SK-N-SH (cell line): Measurements from ENCODE around the gene SNAP91. TPM values are rescaled to one million over a fixed set of nuclear protein-coding genes. Genes with fewer than 3 reads are reported as not detected.
"Not testable (repeated sequence)": the region's sequence is repeated elsewhere in the genome, so short reads cannot be mapped to it uniquely, and the experiment has no call there.

ENCODE experiments used
- CTCF ChIA-PET: fragments of 300-600, 350-600 bp; formaldehyde crosslinking; extraction: SDS; loops from one replicate; lab custom pipeline; 2021; lab: Yijun Ruan, JAX
- POLR2A ChIA-PET: fragments of 350-600 bp; sonication (Branson Sonifier 250); formaldehyde crosslinking; extraction: SDS; loops from one replicate; lab custom pipeline; 2020; ENCODE audit warnings: antibody characterized with exemption, inconsistent platforms; lab: Yijun Ruan, JAX
- DNase-seq: peaks from one replicate; pipeline ENCODE4 v3.0.0; 2012
- H2AFZ ChIP-seq: fragments of 200-600 bp; sonication (generic); 2 replicates; pipeline ENCODE4 v1.8.1; 2016; ENCODE audit warnings: antibody characterized with exemption, mild to moderate bottlenecking, low read depth
- H3F3A ChIP-seq: fragments of 200-600 bp; sonication (generic); replicated peaks from 2 replicates; pipeline ENCODE3; 2016; ENCODE audit warnings: antibody characterized with exemption, mild to moderate bottlenecking; ENCODE audit not compliant: insufficient read depth
- H3K27ac ChIP-seq, 2 experiments: fragments of 200-500 bp in 1 of 2; fragments of 200-600 bp in 1 of 2; sonication (Bioruptor generic) in 1 of 2; sonication (generic), shearing (Covaris generic) in 1 of 2; 2 replicates each; pipeline versions ENCODE4 v1.5.1 to v1.6.1; 2014 to 2016; ENCODE audit warnings: low read depth in 2 of 2, inconsistent platforms in 1 of 2, low read length in 1 of 2, mild to moderate bottlenecking in 1 of 2, mixed read lengths in 1 of 2
- H3K27me3 ChIP-seq: fragments of 200-600 bp; sonication (generic), shearing (Covaris generic); 2 replicates; pipeline ENCODE4 v1.6.1; 2016; ENCODE audit warnings: mixed run types; ENCODE audit not compliant: insufficient read depth
- H3K36me3 ChIP-seq, 2 experiments: fragments of 200-500 bp in 1 of 2; fragments of 200-600 bp in 1 of 2; sonication (Bioruptor generic) in 1 of 2; sonication (generic) in 1 of 2; replicated peaks in 1 of 2; 2 replicates each; pipeline versions ENCODE3 to v1.5.1; 2014 to 2016; ENCODE audit warnings: low read length in 1 of 2, mild to moderate bottlenecking in 1 of 2; ENCODE audit not compliant: insufficient read depth in 2 of 2, control insufficient read depth in 1 of 2
- H3K4me1 ChIP-seq, 2 experiments: fragments of 200-500 bp in 1 of 2; fragments of 200-600 bp in 1 of 2; sonication (Bioruptor generic) in 1 of 2; sonication (generic), shearing (Covaris generic) in 1 of 2; 2 replicates each; pipeline versions ENCODE4 v1.5.1 to v1.6.1; 2014 to 2016; ENCODE audit warnings: low read depth in 1 of 2, low read length in 1 of 2, mixed run types in 1 of 2; ENCODE audit not compliant: insufficient read depth in 2 of 2, control insufficient read depth in 1 of 2
- H3K4me2 ChIP-seq: fragments of 200-600 bp; sonication (generic), shearing (Covaris generic); 2 replicates; pipeline ENCODE4 v1.6.1; 2017; ENCODE audit warnings: mixed run types
- H3K4me3 ChIP-seq, 2 experiments: fragments of 200-500 bp in 1 of 2; fragments of 200-600 bp in 1 of 2; sonication (Bioruptor generic) in 1 of 2; sonication (generic), shearing (Covaris generic) in 1 of 2; 2 replicates each; pipeline versions ENCODE4 v1.5.1 to v1.8.1; 2014 to 2016; ENCODE audit warnings: low read depth in 2 of 2, inconsistent platforms in 1 of 2, low read length in 1 of 2, mild to moderate bottlenecking in 1 of 2, mixed read lengths in 1 of 2, moderate library complexity in 1 of 2
- H3K79me2 ChIP-seq: fragments of 200-600 bp; sonication (generic); 2 replicates; pipeline ENCODE4 v1.8.1; 2017; ENCODE audit warnings: mild to moderate bottlenecking; ENCODE audit not compliant: insufficient read depth
- H3K9ac ChIP-seq: fragments of 200-600 bp; sonication (generic); 2 replicates; pipeline ENCODE4 v1.6.1; 2017; ENCODE audit warnings: mixed run types
- H3K9me2 ChIP-seq: fragments of 200-600 bp; sonication (generic); 2 replicates; pipeline ENCODE4 v1.6.1; 2017; ENCODE audit warnings: mixed run types
- H3K9me3 ChIP-seq: fragments of 200-600 bp; sonication (generic); 2 replicates; pipeline ENCODE4 v1.6.1; 2017; ENCODE audit warnings: mixed run types, mild to moderate bottlenecking, moderate library complexity
- H4K20me1 ChIP-seq: fragments of 200-600 bp; sonication (generic); 2 replicates; pipeline ENCODE4 v1.6.1; 2017; ENCODE audit warnings: mild to moderate bottlenecking, mixed run types; ENCODE audit not compliant: insufficient read depth
- EZH2phosphoT487 ChIP-seq: fragments of 200-600 bp; sonication (generic); IDR thresholded peaks from 2 replicates; pipeline ENCODE4 v1.6.1; 2017; ENCODE audit warnings: low read depth, mixed run types, mild to moderate bottlenecking, antibody characterized with exemption, moderate library complexity, borderline replicate concordance
- FOSL2 ChIP-seq: IDR thresholded peaks from 2 replicates; pipeline ENCODE4 v1.4.0; 2012; ENCODE audit warnings: low read depth, mild to moderate bottlenecking, moderate library complexity, borderline replicate concordance
- NRF1 ChIP-seq: IDR thresholded peaks from 2 replicates; pipeline ENCODE4 v1.6.1; 2012; ENCODE audit warnings: low read depth, mild to moderate bottlenecking, low read length
- YY1 ChIP-seq: IDR thresholded peaks from 2 replicates; pipeline ENCODE4 v1.4.0; 2012; ENCODE audit warnings: low read depth, mild to moderate bottlenecking
- WGBS: methylation state at CpG from one replicate; pipeline ENCODE4 v1.1.6; 2017; ENCODE audit warnings: low lambda C conversion rate; 5-methylcytosine and 5-hydroxymethylcytosine counted together
- polyA plus RNA-seq, 3 experiments: library from polyadenylated mRNA; depleted of rRNA; stranded (reverse); fragments of >200 nt; gene quantifications; 2 replicates each; pipeline ENCODE4 v1.2.3, GENCODE V29; 2012
- TF ChIP-seq, protein P1 (sequence below): IDR thresholded peaks from 2 replicates; pipeline ENCODE4 v1.4.0; 2012; ENCODE audit warnings: low read depth
- TF ChIP-seq, protein P2 (sequence below): IDR thresholded peaks from 2 replicates; pipeline ENCODE4 v1.4.0; 2012; ENCODE audit warnings: low read depth, borderline replicate concordance
- TF ChIP-seq, protein P3 (sequence below): fragments of 200-600 bp; sonication (generic); IDR thresholded peaks from 2 replicates; pipeline ENCODE4 v1.6.1; 2017; ENCODE audit warnings: antibody characterized with exemption, mild to moderate bottlenecking, moderate library complexity

The SNAP91 gene
- polyA plus RNA-seq, 1 of the 3 experiments (the other 2 are of a cell fraction) = 0.64 TPM

DNA sequence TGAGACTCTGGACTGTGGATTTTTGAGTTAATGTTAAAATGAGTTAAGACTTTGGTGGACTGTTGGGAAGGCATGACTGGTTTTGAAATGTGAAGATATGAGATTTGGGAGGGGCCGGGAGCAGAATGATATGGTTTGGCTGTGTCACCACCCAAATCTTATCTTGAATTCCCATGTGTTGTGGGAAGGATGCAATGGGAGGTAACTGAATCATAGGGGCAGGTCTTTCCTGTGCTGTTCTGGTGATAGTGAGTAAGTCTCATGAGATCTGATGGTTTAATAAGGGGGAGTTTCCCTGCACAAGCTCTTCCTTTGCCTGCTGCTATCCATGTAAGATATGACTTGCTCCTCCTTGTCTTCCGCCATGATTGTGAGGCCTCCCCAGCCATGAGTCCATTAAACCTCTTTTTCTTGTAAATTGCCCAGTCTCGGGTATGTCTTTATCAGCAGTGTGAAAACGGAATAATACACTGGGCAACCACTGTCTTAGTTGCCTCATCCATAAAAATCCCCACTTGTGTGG is 137.2 kb downstream of the SNAP91 start:
- H4K20me1 ChIP-seq, H3K79me2 ChIP-seq, H2AFZ ChIP-seq, H3K27me3 ChIP-seq, H3F3A ChIP-seq, DNase-seq, H3K4me2 ChIP-seq, POLR2A ChIA-PET, H3K9me2 ChIP-seq, H3K4me1 ChIP-seq, H3K9me3 ChIP-seq, H3K27ac ChIP-seq, H3K4me3 ChIP-seq, CTCF ChIA-PET, H3K9ac ChIP-seq: not testable (repeated sequence)
- H3K36me3 ChIP-seq = peaks cover 0 to 15% of the 10 kb centered on the region in 2 experiments
- 43% methylated on average over 4 of the region's 4 CpGs for WGBS

DNA sequence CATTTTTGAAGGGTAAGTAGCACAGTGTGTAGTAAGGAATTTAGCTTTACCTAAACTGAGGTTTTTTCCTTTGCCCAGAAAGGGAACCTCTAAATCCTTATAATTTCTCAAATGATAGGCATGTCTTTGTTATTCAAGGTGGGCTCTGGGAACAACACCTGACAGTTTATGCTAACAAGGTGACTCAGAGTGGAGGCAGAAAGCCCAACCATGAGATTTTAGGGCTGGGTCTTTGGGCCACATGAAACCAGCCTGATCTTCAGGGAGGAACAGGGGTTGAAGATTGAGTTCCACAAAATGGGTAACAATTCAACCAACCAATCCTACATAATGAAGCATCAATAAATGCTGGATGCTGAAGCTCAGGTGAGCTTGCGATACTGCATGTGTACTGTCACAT is 149.9 kb downstream of the SNAP91 start:
- H3K9me3 ChIP-seq = no peaks in the 10 kb centered on the region
- H2AFZ ChIP-seq = no peak overlapping the region
- ChIA-PET CTCF (interaction anchor here (0.7 kb wide), 1 partner anchor 130 kb away, joined by 3 read pairs; no protein-coding TSS in a partner anchor), POLR2A (no interaction called here)
- no peak overlapping the region for H3K27ac ChIP-seq
- WGBS = 90% methylated on average over 1 of the region's 1 CpG
- no peaks in the 10 kb centered on the region for H3K79me2 ChIP-seq
- no peak overlapping the region for H3K9ac ChIP-seq
- no peak overlapping the region for H3K4me2 ChIP-seq
- no peak overlapping the region for H3K4me3 ChIP-seq
- H4K20me1 ChIP-seq = no peaks in the 10 kb centered on the region
- no peaks in the 10 kb centered on the region for H3K9me2 ChIP-seq
- DNase-seq = no peak
- peaks cover 0 to 3% of the 10 kb centered on the region in 2 experiments for H3K36me3 ChIP-seq
- no peaks in the 10 kb centered on the region for H3F3A ChIP-seq
- H3K27me3 ChIP-seq = no peaks in the 10 kb centered on the region
- H3K4me1 ChIP-seq = no peaks in the 10 kb centered on the region
- TF ChIP-seq YY1 (no peak), FOSL2 (no peak), NRF1 (no peak)
- TF ChIP-seq, protein P1, sequence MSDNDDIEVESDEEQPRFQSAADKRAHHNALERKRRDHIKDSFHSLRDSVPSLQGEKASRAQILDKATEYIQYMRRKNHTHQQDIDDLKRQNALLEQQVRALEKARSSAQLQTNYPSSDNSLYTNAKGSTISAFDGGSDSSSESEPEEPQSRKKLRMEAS = no peak
- TF ChIP-seq, protein P2, sequence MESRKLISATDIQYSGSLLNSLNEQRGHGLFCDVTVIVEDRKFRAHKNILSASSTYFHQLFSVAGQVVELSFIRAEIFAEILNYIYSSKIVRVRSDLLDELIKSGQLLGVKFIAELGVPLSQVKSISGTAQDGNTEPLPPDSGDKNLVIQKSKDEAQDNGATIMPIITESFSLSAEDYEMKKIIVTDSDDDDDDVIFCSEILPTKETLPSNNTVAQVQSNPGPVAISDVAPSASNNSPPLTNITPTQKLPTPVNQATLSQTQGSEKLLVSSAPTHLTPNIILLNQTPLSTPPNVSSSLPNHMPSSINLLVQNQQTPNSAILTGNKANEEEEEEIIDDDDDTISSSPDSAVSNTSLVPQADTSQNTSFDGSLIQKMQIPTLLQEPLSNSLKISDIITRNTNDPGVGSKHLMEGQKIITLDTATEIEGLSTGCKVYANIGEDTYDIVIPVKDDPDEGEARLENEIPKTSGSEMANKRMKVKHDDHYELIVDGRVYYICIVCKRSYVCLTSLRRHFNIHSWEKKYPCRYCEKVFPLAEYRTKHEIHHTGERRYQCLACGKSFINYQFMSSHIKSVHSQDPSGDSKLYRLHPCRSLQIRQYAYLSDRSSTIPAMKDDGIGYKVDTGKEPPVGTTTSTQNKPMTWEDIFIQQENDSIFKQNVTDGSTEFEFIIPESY = no peak

DNA sequence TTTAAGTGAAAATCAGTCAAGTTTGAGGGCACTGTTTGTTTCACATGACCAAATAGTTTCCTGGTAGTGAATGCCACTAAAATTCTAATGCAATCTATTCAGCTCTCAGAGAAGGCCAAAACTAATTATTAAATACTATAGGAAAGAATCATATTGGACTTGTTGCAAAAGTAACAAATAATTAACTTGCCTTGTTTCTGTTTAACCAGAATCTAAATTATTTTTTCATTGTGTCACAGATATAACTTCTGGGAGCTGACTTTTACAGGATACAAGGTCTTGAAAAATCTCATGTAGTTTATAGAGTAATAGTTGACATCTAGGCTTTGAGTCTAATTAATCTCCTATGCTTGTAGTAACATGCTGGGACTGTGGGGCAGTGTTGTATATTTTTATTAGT is 152.0 kb downstream of the SNAP91 start:
- Histone ChIP-seq H3K27ac (no peak overlapping the region), H3K9me3 (no peaks in the 10 kb centered on the region), H3K9ac (no peak overlapping the region), H3K36me3 (peaks cover 0 to 3% of the 10 kb centered on the region in 2 experiments), H2AFZ (no peak overlapping the region), H3K4me2 (no peak overlapping the region), H3K79me2 (no peaks in the 10 kb centered on the region), H3K4me3 (no peak overlapping the region), H3F3A (no peaks in the 10 kb centered on the region), H3K9me2 (no peaks in the 10 kb centered on the region), H3K4me1 (no peaks in the 10 kb centered on the region), H4K20me1 (no peaks in the 10 kb centered on the region), H3K27me3 (no peaks in the 10 kb centered on the region)
- ChIA-PET CTCF (interaction anchor here (0.6 to 1.2 kb wide), 2 partner anchors 19 to 42 kb away, joined by 3 to 4 read pairs; no protein-coding TSS in a partner anchor), POLR2A (no interaction called here)
- TF ChIP-seq EZH2phosphoT487 (no peak), YY1 (no peak)
- TF ChIP-seq, protein P3, sequence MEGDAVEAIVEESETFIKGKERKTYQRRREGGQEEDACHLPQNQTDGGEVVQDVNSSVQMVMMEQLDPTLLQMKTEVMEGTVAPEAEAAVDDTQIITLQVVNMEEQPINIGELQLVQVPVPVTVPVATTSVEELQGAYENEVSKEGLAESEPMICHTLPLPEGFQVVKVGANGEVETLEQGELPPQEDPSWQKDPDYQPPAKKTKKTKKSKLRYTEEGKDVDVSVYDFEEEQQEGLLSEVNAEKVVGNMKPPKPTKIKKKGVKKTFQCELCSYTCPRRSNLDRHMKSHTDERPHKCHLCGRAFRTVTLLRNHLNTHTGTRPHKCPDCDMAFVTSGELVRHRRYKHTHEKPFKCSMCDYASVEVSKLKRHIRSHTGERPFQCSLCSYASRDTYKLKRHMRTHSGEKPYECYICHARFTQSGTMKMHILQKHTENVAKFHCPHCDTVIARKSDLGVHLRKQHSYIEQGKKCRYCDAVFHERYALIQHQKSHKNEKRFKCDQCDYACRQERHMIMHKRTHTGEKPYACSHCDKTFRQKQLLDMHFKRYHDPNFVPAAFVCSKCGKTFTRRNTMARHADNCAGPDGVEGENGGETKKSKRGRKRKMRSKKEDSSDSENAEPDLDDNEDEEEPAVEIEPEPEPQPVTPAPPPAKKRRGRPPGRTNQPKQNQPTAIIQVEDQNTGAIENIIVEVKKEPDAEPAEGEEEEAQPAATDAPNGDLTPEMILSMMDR = no peak
- DNase-seq = no peak

DNA sequence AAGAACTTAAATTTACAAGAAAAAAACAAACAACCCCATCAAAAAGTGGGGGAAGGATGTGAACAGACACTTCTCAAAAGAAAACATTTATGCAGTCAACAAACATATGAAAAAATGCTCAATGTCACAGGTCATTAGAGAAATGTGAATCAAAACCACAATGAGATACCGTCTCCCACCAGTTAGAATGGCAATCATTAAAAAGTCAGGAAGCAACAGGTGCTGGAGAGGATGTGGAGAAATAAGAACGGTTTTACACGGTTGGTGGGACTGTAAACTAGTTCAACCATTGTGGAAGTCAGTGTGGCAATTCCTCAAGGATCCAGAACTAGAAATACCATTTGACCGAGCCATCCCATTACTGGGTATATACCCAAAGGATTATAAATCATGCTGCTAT is 157.2 kb downstream of the SNAP91 start:
- WGBS = 56% methylated on average over 4 of the region's 4 CpGs
- H3K27me3 ChIP-seq, H3K9me2 ChIP-seq, H3K27ac ChIP-seq, H3K36me3 ChIP-seq, H3K9ac ChIP-seq, H3K9me3 ChIP-seq, H3K79me2 ChIP-seq, POLR2A ChIA-PET, H3K4me1 ChIP-seq, H3K4me3 ChIP-seq, DNase-seq, CTCF ChIA-PET, H4K20me1 ChIP-seq, H3F3A ChIP-seq, H3K4me2 ChIP-seq, H2AFZ ChIP-seq: not testable (repeated sequence)
